HCT116 (cell line): ENCODE data around the gene RAET1L. TPM values are rescaled to one million over a fixed set of nuclear protein-coding genes. Genes with fewer than 3 reads are reported as not detected.

Source experiments
- ATAC-seq: fragments of 200-7000 bp; cut with Tn5 transposase; 2 replicates; pipeline ENCODE4 v1.9.1; 2020; ENCODE audit warnings: mild to moderate bottlenecking, moderate library complexity
- BruUV-seq: library from RNA; stranded (reverse); fragments of 400-500 nt; replicated peaks from 2 replicates; lab custom pipeline; 2021; lab: Mats Ljungman, UMichigan
- CTCF ChIA-PET: fragments of 300-600 bp; sonication (Branson Sonifier 250); formaldehyde crosslinking; loops from one replicate; lab custom pipeline; 2021; ENCODE audit warnings: antibody characterized with exemption; lab: Charles Lee
- POLR2A ChIA-PET: fragments of 300-600, 350-600 bp; sonication (Branson Sonifier 250); formaldehyde crosslinking; loops from one replicate; lab custom pipeline; 2021; ENCODE audit warnings: antibody characterized with exemption; lab: Charles Lee
- RAD21 ChIA-PET, 2 experiments: fragments of 300-600 bp; sonication (Branson Sonifier 250); formaldehyde crosslinking; loops; one replicate each; lab custom pipeline; 2023; ENCODE audit warnings: low total read pairs in 2 of 2; ENCODE audit not compliant: uncharacterized antibody in 2 of 2, unreplicated experiment in 2 of 2, low non-redundant PET in 1 of 2; lab: Charles Lee
- DNase-seq: peaks from one replicate; pipeline ENCODE4 v3.0.0-alpha.2; 2010; ENCODE audit warnings: low read depth, low spot score
- H2AFZ ChIP-seq: fragments of 200-600 bp; shearing (Covaris generic), sonication (generic); 2 replicates; pipeline ENCODE4 v1.6.1; 2017; ENCODE audit warnings: low read depth, mixed run types, mixed read lengths, antibody characterized with exemption, low read length; ENCODE audit not compliant: poor library complexity, severe bottlenecking
- H3K27ac ChIP-seq: 2 replicates; pipeline ENCODE4 v1.5.1; 2012; ENCODE audit warnings: low read depth, low read length
- H3K27me3 ChIP-seq: fragments of 200-600 bp; sonication (generic); 2 replicates; pipeline ENCODE4 v1.6.1; 2016; ENCODE audit warnings: mixed run types, low read length, mixed read lengths; ENCODE audit not compliant: insufficient read depth
- H3K36me3 ChIP-seq, 2 experiments: fragments of 200-500 bp in 1 of 2; fragments of 200-600 bp in 1 of 2; sonication (Bioruptor generic) in 1 of 2; sonication (generic) in 1 of 2; 2 replicates each; pipeline versions ENCODE4 v1.5.1 to v1.6.1; 2014 to 2016; ENCODE audit warnings: low read length in 2 of 2, inconsistent platforms in 1 of 2, mixed read lengths in 1 of 2, mixed run types in 1 of 2; ENCODE audit not compliant: insufficient read depth in 2 of 2, control insufficient read depth in 1 of 2
- H3K4me1 ChIP-seq, 2 experiments: fragments of 200-600 bp in 1 of 2; sonication (generic) in 1 of 2; 2 replicates each; pipeline versions ENCODE4 v1.5.1 to v1.6.1; 2012 to 2017; ENCODE audit warnings: low read length in 2 of 2, inconsistent platforms in 1 of 2, mild to moderate bottlenecking in 1 of 2, mixed read lengths in 1 of 2, mixed run types in 1 of 2, moderate library complexity in 1 of 2; ENCODE audit not compliant: insufficient read depth in 2 of 2, control insufficient read depth in 1 of 2
- H3K4me2 ChIP-seq: fragments of 200-600 bp; sonication (generic); 2 replicates; pipeline ENCODE4 v1.6.1; 2017; ENCODE audit warnings: mixed run types, low read length, mixed read lengths
- H3K4me3 ChIP-seq, 2 experiments: fragments of 200-600 bp in 1 of 2; sonication (generic) in 1 of 2; replicated peaks in 1 of 2; 2 replicates each; pipeline ENCODE4 v1.5.1; 2011 to 2016; ENCODE audit warnings: low read length in 2 of 2, control low read depth in 1 of 2, low read depth in 1 of 2, mild to moderate bottlenecking in 1 of 2, mixed read lengths in 1 of 2, mixed run types in 1 of 2
- H3K79me2 ChIP-seq: fragments of 200-600 bp; sonication (generic); 2 replicates; pipeline ENCODE4 v1.6.1; 2017; ENCODE audit warnings: mild to moderate bottlenecking, mixed run types, low read length, moderate library complexity, mixed read lengths; ENCODE audit not compliant: insufficient read depth
- H3K9ac ChIP-seq: fragments of 200-600 bp; sonication (generic); 2 replicates; pipeline ENCODE4 v1.6.1; 2016; ENCODE audit warnings: low read length, mixed read lengths
- H3K9me2 ChIP-seq: fragments of 200-600 bp; sonication (generic), shearing (Covaris generic); 2 replicates; pipeline ENCODE4 v1.6.1; 2017; ENCODE audit warnings: mixed run types, mild to moderate bottlenecking, moderate library complexity; ENCODE audit not compliant: insufficient read depth
- H3K9me3 ChIP-seq, 2 experiments: fragments of 200-500 bp in 1 of 2; fragments of 200-600 bp in 1 of 2; sonication (Bioruptor generic) in 1 of 2; sonication (generic) in 1 of 2; 2 replicates each; pipeline ENCODE4 v1.6.1; 2014 to 2017; ENCODE audit warnings: low read length in 2 of 2, mixed read lengths in 2 of 2, inconsistent platforms in 1 of 2, low read depth in 1 of 2, mild to moderate bottlenecking in 1 of 2, mixed run types in 1 of 2, moderate library complexity in 1 of 2; ENCODE audit not compliant: control insufficient read depth in 1 of 2, insufficient read depth in 1 of 2
- H4K20me1 ChIP-seq: fragments of 200-600 bp; sonication (generic), shearing (Covaris generic); 2 replicates; pipeline ENCODE4 v1.6.1; 2017; ENCODE audit warnings: mixed run types, mild to moderate bottlenecking, moderate library complexity; ENCODE audit not compliant: insufficient read depth
- CBX3 ChIP-seq: IDR thresholded peaks from 2 replicates; pipeline ENCODE4 v1.6.1; 2012; ENCODE audit warnings: low read depth
- CTCF ChIP-seq, 3 experiments: fragments of 200-600 bp in 1 of 3; sonication (generic) in 1 of 3; IDR thresholded peaks in 2 of 3; conservative IDR thresholded peaks in 1 of 3; 2 replicates each; pipeline ENCODE4 v1.5.1; 2012 to 2017; ENCODE audit warnings: low read depth in 2 of 3, low read length in 2 of 3, antibody characterized with exemption in 1 of 3, borderline replicate concordance in 1 of 3, control low read depth in 1 of 3, mild to moderate bottlenecking in 1 of 3, mixed read lengths in 1 of 3, mixed run types in 1 of 3, moderate library complexity in 1 of 3; ENCODE audit not compliant: insufficient read depth in 1 of 3
- POLR2AphosphoS5 ChIP-seq: IDR thresholded peaks from 2 replicates; pipeline ENCODE4 v1.6.1; 2011; ENCODE audit warnings: mild to moderate bottlenecking, low read depth, low read length, moderate library complexity
- REST ChIP-seq: IDR thresholded peaks from 2 replicates; pipeline ENCODE4 v1.6.1; 2012; ENCODE audit warnings: low read depth
- SP1 ChIP-seq: IDR thresholded peaks from 2 replicates; pipeline ENCODE4 v1.6.1; 2012; ENCODE audit warnings: low read depth
- ZBTB33 ChIP-seq: IDR thresholded peaks from 2 replicates; pipeline ENCODE4 v1.6.1; 2011; ENCODE audit warnings: mild to moderate bottlenecking, low read length, moderate library complexity; ENCODE audit not compliant: insufficient replicate concordance; ENCODE audit errors: extremely low read depth
- ZFX ChIP-seq: fragments of 450-650 bp; IDR thresholded peaks from 2 replicates; pipeline ENCODE4 v1.6.1; 2017
- ZNF274 ChIP-seq: fragments of 200-500 bp; sonication (Bioruptor generic); IDR thresholded peaks from 2 replicates; pipeline ENCODE4 v1.6.1; 2014; ENCODE audit warnings: mild to moderate bottlenecking, low read depth, low read length, inconsistent platforms
- intact Hi-C: fragments of 100-400 bp; cut with micrococcal nuclease; formaldehyde crosslinking; loops from 2 replicates; pipeline ENCODE4 v1.10.0; 2022
- total RNA-seq: library from RNA; stranded (reverse); gene quantifications from one replicate; pipeline ENCODE4 v1.2.1, GENCODE V29; 2021; ENCODE audit not compliant: unreplicated experiment

RAET1L gene
- total RNA-seq, 1 experiment from 2014 or later, result 1.5 TPM

- TF ChIP-seq REST (no peak), ZBTB33 (no peak), CBX3 (no peak), ZNF274 (no peak), POLR2AphosphoS5 (no peak)
Measured at GRCh38 chr6:149987602-149988107, 37.7 kb downstream of the RAET1L start (continued).

GRCh38 chr6:149985481-149985937 is 39.8 kb downstream of the RAET1L start:
- intact Hi-C loops, result no loop called here
- no TSS peak for BruUV-seq
- CTCF ChIA-PET, result no interaction called here
- H3K9me3 ChIP-seq, result no peaks in the 10 kb centered on the region
- peaks cover 10% of the 10 kb centered on the region; the same call in 1 of the 2 replicates for H3K27me3 ChIP-seq
- H3K4me1 ChIP-seq, result no peaks in the 10 kb centered on the region
- RAD21 ChIA-PET, result no interaction called here
- H3K4me2 ChIP-seq, result no peak overlapping the region
- H4K20me1 ChIP-seq, result no peaks in the 10 kb centered on the region
- H3K4me3 ChIP-seq, result no peak overlapping the region
- H3K9ac ChIP-seq, result no peak overlapping the region
- H2AFZ ChIP-seq, result no peak overlapping the region
- no peak overlapping the region for H3K27ac ChIP-seq
- POLR2A ChIA-PET, result no interaction called here
- no peaks in the 10 kb centered on the region for H3K9me2 ChIP-seq
- no peak for ATAC-seq
- H3K36me3 ChIP-seq, result no peaks in the 10 kb centered on the region
- TF ChIP-seq SP1, result no peak
- no peak for TF ChIP-seq ZFX
- 0 out of 6 replicates have a peak, but pooled peaks of 1 of the 3 experiments have one; percentile 8 for TF ChIP-seq CTCF (IDR thresholded peaks at IDR 0.05 in 2 of 3, conservative IDR thresholded peaks at IDR 0.05 in 1 of 3; ENCODE audit: borderline replicate concordance in 1 of 3, insufficient read depth in 1 of 3, low read depth in 2 of 3, low read length in 2 of 3)
- TF ChIP-seq, all 23 proteins: peak for 1
- DNase-seq, result no peak
- no peaks in the 10 kb centered on the region for H3K79me2 ChIP-seq
